ENCODE measurements around the gene PTPRZ1.

Gene PTPRZ1

GRCh38 chr7:122054393-122054792, 181.4 kb downstream of the PTPRZ1 start:
- no peak for DNase-seq (ENCODE audit: low read depth, low spot score)

DNA sequence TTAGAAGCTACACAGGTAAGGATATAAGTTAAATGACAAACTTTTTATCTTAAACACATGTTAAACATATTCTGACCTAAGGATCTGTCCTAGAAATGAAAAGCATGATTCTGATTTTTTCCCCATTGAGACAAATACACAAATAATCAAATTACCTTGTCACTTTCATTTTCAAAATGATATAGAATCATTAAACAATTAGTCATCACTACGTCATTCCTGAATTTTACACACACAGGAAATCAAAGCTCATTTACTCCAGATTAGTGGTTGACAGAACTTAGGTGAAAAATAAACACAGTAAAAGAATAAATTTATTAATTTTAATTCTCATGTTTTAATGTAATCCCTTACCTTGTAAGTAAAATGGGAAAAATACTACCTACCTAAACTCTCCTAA, 182.1 kb downstream of the PTPRZ1 start:
- no peak for DNase-seq (ENCODE audit: low read depth, low spot score)

DNA sequence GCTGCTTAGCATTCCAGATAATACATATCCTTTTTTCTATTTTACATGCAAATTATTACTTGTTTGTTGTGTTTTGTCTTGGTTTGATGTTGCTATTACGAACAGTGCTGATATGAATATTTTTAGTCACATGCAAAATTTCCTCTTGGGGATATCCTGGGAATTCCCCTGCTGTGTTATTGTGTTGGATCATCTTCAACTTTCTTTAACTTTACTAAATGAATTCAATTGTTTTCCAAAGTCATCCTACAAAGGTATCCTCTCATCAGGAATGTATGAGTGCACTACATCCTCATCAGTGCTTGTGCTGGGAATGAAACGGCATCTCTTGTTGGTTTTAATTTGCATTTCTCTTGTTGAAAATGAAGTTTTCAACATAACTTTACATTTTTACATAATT, 184.0 kb downstream of the PTPRZ1 start:
- no peak for DNase-seq (ENCODE audit: low read depth, low spot score)

- no peak for DNase-seq (ENCODE audit: low read depth, low spot score)
These were observed 186.6 kb downstream of the PTPRZ1 start for GRCh38 chr7:122059542-122059941.

GRCh38 chr7:122063146-122063545, 190.2 kb downstream of the PTPRZ1 start:
- DNase-seq (ENCODE audit: low read depth, low spot score): no peak

GRCh38 chr7:122064971-122065370, 192.0 kb downstream of the PTPRZ1 start:
- no peak for DNase-seq (ENCODE audit: low read depth, low spot score)

GRCh38 chr7:122067077-122067476, 194.1 kb downstream of the PTPRZ1 start:
- DNase-seq (ENCODE audit: low read depth, low spot score): no peak

DNA sequence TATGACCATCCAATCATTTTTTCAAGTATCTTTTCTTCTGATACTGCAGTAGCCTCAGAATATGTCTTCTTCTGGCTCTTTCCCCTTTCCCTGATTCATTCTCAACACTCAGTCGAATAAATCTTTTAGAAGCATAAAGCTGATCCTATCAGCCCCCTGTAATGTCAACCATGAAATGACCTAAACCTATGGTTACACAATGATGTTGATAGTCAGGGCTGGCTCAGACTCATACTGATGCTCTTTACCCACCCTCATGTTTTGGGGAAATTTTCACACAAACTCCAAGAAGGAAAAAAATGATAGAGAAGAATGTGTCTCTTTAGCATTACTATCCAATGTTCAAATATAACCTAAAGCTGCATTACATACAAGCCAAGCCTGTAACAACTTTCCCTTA, 195.1 kb downstream of the PTPRZ1 start:
- no peak for DNase-seq (ENCODE audit: low read depth, low spot score)

GRCh38 chr7:122068999-122069398, 196.0 kb downstream of the PTPRZ1 start:
- no peak for DNase-seq (ENCODE audit: low read depth, low spot score)

- no peak for DNase-seq (ENCODE audit: low read depth, low spot score)
These were observed 197.1 kb downstream of the PTPRZ1 start for GRCh38 chr7:122070062-122070461.

GRCh38 chr7:122070834-122071233, 197.9 kb downstream of the PTPRZ1 start:
- no peak for DNase-seq (ENCODE audit: low read depth, low spot score)

GRCh38 chr7:122072272-122072671, 199.3 kb downstream of the PTPRZ1 start:
- no peak for DNase-seq (ENCODE audit: low read depth, low spot score)

DNA sequence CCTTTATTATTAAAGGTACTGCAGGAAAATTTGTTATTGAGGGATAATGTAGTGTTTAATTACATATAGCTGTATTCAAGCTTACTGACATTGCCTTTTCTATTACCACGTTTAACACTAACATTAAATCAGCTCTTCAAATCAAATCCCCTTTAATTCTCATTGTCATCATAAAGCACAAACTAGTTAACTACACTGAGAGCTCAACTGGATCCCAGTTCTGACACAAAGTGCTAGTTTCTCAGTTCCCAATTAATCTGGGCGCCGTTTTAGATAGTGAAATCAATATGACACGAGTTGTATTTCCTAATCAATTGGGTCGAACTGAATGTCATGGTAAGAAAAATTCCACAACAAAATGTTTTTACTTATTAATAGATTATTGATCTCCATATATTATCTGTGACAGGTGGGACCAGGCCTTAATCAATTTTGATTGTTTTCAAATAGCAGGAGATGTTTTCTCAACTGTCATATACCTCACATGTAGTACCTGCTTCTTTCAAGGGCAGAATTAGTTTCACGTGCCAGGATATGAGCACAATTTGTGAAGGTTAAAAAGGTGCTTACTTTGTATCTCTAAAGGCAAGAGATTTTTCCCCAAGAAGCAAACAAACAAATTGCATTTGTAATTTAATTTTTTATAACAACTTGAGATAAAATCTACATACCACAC, 200.1 kb downstream of the PTPRZ1 start:
- DNase-seq (ENCODE audit: low read depth, low spot score): no peak

- no peak for DNase-seq (ENCODE audit: low read depth, low spot score)
These were observed 200.7 kb downstream of the PTPRZ1 start for GRCh38 chr7:122073635-122074034.

GRCh38 chr7:122082160-122082559, 209.2 kb downstream of the PTPRZ1 start:
- no peak for DNase-seq (ENCODE audit: low read depth, low spot score)

DNA sequence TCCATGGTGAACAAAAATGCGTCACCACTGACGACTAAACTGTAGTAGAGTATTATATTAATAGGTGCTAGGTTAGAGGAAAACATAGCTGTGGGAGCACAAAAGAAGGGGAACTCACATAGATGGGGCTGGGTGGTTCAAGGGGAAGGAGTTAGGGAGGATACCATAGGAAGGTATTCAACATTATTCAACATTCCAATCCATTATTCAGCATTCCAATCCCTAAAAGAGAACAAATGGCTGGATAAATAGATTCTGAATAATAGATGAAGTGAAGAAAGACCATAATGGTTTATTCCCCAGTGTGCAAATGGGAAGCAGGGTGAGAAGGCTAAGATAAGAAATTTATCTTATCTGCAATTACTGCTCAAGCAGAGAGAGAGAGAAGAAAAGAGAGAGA, 209.7 kb downstream of the PTPRZ1 start:
- DNase-seq (ENCODE audit: low read depth, low spot score): no peak

GRCh38 chr7:122092964-122093797, 220.2 kb downstream of the PTPRZ1 start:
- DNase-seq (ENCODE audit: low read depth, low spot score): peak; percentile 36

DNA sequence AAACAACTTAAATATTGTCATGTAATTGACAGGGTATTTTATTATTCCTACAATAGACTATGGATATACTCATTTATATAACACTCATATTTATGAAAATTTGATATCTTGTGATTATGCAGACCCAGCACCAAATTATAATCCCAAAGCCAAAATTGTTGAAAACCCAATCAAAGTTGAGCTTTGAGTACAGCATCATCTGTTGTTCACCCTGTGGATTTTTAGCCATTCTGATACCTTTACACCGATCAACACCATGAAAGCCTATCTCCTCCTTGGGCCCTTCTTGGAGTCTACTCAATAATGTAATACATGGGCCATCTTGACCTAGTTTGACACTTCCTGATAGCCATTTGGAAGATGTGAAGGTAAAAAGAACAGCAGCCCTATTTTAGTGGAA, 221.6 kb downstream of the PTPRZ1 start:
- no peak for DNase-seq (ENCODE audit: low read depth, low spot score)

- DNase-seq (ENCODE audit: low read depth, low spot score): no peak
These were observed 222.7 kb downstream of the PTPRZ1 start for GRCh38 chr7:122095642-122096041.

- no peak for DNase-seq (ENCODE audit: low read depth, low spot score)
These were observed 227.1 kb downstream of the PTPRZ1 start for GRCh38 chr7:122100021-122100420.

GRCh38 chr7:122103064-122103463, 230.1 kb downstream of the PTPRZ1 start:
- no peak for DNase-seq (ENCODE audit: low read depth, low spot score)

Data from brain pericyte (primary cell).